ENCODE measurements around the gene ADIPOR2.
"Not testable (repeated sequence)": the region's sequence is repeated elsewhere in the genome, so short reads cannot be mapped to it uniquely, and the experiment has no call there.

- not testable (repeated sequence) for TF ChIP-seq CTCF (conservative IDR thresholded peaks at IDR 0.05; ENCODE audit: low read depth, low read length); EZH2phosphoT487 (IDR thresholded peaks at IDR 0.05; ENCODE audit: borderline replicate concordance, low read length)
Observed at GRCh38 chr12:1709968-1710367, 19.1 kb downstream of the ADIPOR2 start.

Data from PC-3 (cell line).